WTC11 (cell line): Measurements from ENCODE around the gene ELFN1. TPM values are rescaled to one million over a fixed set of nuclear protein-coding genes. Genes with fewer than 3 reads are reported as not detected.

Experiments
- ATAC-seq: fragments of 200-7000 bp; cut with Tn5 transposase; 2 replicates; pipeline ENCODE4 v1.10.0; 2021; ENCODE audit warnings: mild to moderate bottlenecking, moderate library complexity
- Bru-seq: library from RNA; stranded (reverse); fragments of 400-500 nt; gene quantifications from one replicate; lab custom pipeline; 2021; lab: Mats Ljungman, UMichigan
- CTCF ChIA-PET: fragments of 300-600 bp; sonication (Branson Sonifier 250); formaldehyde crosslinking; loops from one replicate; lab custom pipeline; 2021; ENCODE audit warnings: antibody characterized with exemption; lab: Charles Lee
- POLR2A ChIA-PET: fragments of 350-600 bp; sonication (Branson Sonifier 250); formaldehyde crosslinking; loops from one replicate; lab custom pipeline; 2021; ENCODE audit warnings: antibody characterized with exemption; lab: Charles Lee
- DNase-seq: peaks from one replicate; pipeline ENCODE4 v3.0.0; 2021; ENCODE audit warnings: low spot score
- H3K27ac Mint-ChIP-seq: 2 replicates; pipeline ENCODE4 v1.8.0; 2021; ENCODE audit warnings: mixed read lengths
- H3K27me3 Mint-ChIP-seq: 2 replicates; pipeline ENCODE4 v1.8.0; 2021; ENCODE audit warnings: low read depth, mild to moderate bottlenecking, moderate library complexity, mixed read lengths
- H3K36me3 Mint-ChIP-seq: 2 replicates; pipeline ENCODE4 v1.8.0; 2021; ENCODE audit warnings: mixed read lengths
- H3K4me1 Mint-ChIP-seq: 2 replicates; pipeline ENCODE4 v1.8.0; 2022; ENCODE audit warnings: mixed read lengths
- H3K4me3 Mint-ChIP-seq: 2 replicates; pipeline ENCODE4 v1.8.0; 2021; ENCODE audit warnings: mild to moderate bottlenecking, moderate library complexity, mixed read lengths
- H3K9me3 Mint-ChIP-seq: 2 replicates; pipeline ENCODE4 v1.8.0; 2021; ENCODE audit warnings: mixed read lengths
- ATF2 ChIP-seq: sonication (generic); formaldehyde crosslinking; IDR thresholded peaks from 2 replicates; pipeline ENCODE4 v1.8.1; 2022; ENCODE audit warnings: low read depth, missing genetic modification reagents, borderline replicate concordance
- CBFB ChIP-seq: sonication (generic); formaldehyde crosslinking; IDR thresholded peaks from 2 replicates; pipeline ENCODE4 v1.8.1; 2022; ENCODE audit warnings: mild to moderate bottlenecking, low read depth, missing genetic modification reagents
- CDX4 ChIP-seq: fragments of 250-450 bp; sonication (Bioruptor Pico); IDR thresholded peaks from 2 replicates; pipeline ENCODE4 v1.9.0; 2021; ENCODE audit warnings: moderate library complexity, mild to moderate bottlenecking, inconsistent platforms, borderline replicate concordance
- ETV6 ChIP-seq: sonication (generic); formaldehyde crosslinking; IDR thresholded peaks from 2 replicates; pipeline ENCODE4 v1.8.1; 2022; ENCODE audit warnings: mild to moderate bottlenecking, missing genetic modification reagents
- FOXK1 ChIP-seq: sonication (generic); formaldehyde crosslinking; IDR thresholded peaks from 2 replicates; pipeline ENCODE4 v1.8.0; 2022; ENCODE audit warnings: mild to moderate bottlenecking, moderate library complexity, missing genetic modification reagents
- FOXP1 ChIP-seq: sonication (generic); formaldehyde crosslinking; IDR thresholded peaks from 2 replicates; pipeline ENCODE4 v1.8.0; 2022; ENCODE audit warnings: missing genetic modification reagents, mild to moderate bottlenecking, moderate library complexity, borderline replicate concordance
- MYBL2 ChIP-seq: sonication (generic); formaldehyde crosslinking; IDR thresholded peaks from 2 replicates; pipeline ENCODE4 v1.8.1; 2023; ENCODE audit warnings: mild to moderate bottlenecking, moderate library complexity, missing genetic modification reagents
- NFATC4 ChIP-seq: fragments of 250-450 bp; sonication (Bioruptor Pico); IDR thresholded peaks from 2 replicates; pipeline ENCODE4 v1.9.0; 2021; ENCODE audit warnings: mild to moderate bottlenecking
- NFE2L1 ChIP-seq: sonication (generic); formaldehyde crosslinking; IDR thresholded peaks from 2 replicates; pipeline ENCODE4 v1.8.1; 2023; ENCODE audit warnings: missing genetic modification reagents
- NR3C1 ChIP-seq: sonication (generic); formaldehyde crosslinking; conservative IDR thresholded peaks from 2 replicates; pipeline ENCODE4 v1.8.1; 2023; ENCODE audit warnings: low read depth, mild to moderate bottlenecking, missing genetic modification reagents
- OVOL2 ChIP-seq: fragments of 250-450 bp; sonication (Bioruptor Pico); IDR thresholded peaks from 2 replicates; pipeline ENCODE4 v1.9.0; 2021; ENCODE audit warnings: mild to moderate bottlenecking, borderline replicate concordance
- PRDM15 ChIP-seq: sonication (generic); formaldehyde crosslinking; IDR thresholded peaks from 2 replicates; pipeline ENCODE4 v1.8.0; 2022; ENCODE audit warnings: missing genetic modification reagents
- PRRX2 ChIP-seq: fragments of 250-450 bp; sonication (Bioruptor Pico); IDR thresholded peaks from 2 replicates; pipeline ENCODE4 v1.8.0; 2021; ENCODE audit warnings: mild to moderate bottlenecking
- TEAD4 ChIP-seq: sonication (generic); formaldehyde crosslinking; IDR thresholded peaks from 2 replicates; pipeline ENCODE4 v1.8.0; 2022; ENCODE audit warnings: mild to moderate bottlenecking, missing genetic modification reagents
- TP53 ChIP-seq: sonication (generic); formaldehyde crosslinking; IDR thresholded peaks from 2 replicates; pipeline ENCODE4 v1.8.1; 2023; ENCODE audit warnings: mild to moderate bottlenecking, missing genetic modification reagents
- USF2 ChIP-seq: sonication (generic); formaldehyde crosslinking; IDR thresholded peaks from 2 replicates; pipeline ENCODE4 v1.8.1; 2023; ENCODE audit warnings: mild to moderate bottlenecking, missing genetic modification reagents, moderate library complexity
- ZBTB21 ChIP-seq: sonication (generic); formaldehyde crosslinking; IDR thresholded peaks from 2 replicates; pipeline ENCODE4 v1.8.1; 2023; ENCODE audit warnings: mild to moderate bottlenecking, missing genetic modification reagents, borderline replicate concordance
- ZNF263 ChIP-seq: sonication (generic); formaldehyde crosslinking; IDR thresholded peaks from 2 replicates; pipeline ENCODE4 v1.8.1; 2022; ENCODE audit warnings: low read depth, mild to moderate bottlenecking, moderate library complexity, missing genetic modification reagents
- ZNF416 ChIP-seq: fragments of 250-450 bp; sonication (Bioruptor Pico); IDR thresholded peaks from 2 replicates; pipeline ENCODE4 v1.9.0; 2021; ENCODE audit warnings: mild to moderate bottlenecking, inconsistent platforms
- ZNF423 ChIP-seq: fragments of 250-450 bp; sonication (Bioruptor Pico); IDR thresholded peaks from 2 replicates; pipeline ENCODE4 v2.1.2; 2022; ENCODE audit warnings: mild to moderate bottlenecking, moderate library complexity
- ZNF532 ChIP-seq: fragments of 250-450 bp; sonication (Bioruptor Pico); IDR thresholded peaks from 2 replicates; pipeline ENCODE4 v1.9.0; 2021; ENCODE audit warnings: mild to moderate bottlenecking, borderline replicate concordance
- ZNF671 ChIP-seq: fragments of 250-450 bp; sonication (Bioruptor Pico); IDR thresholded peaks from 2 replicates; pipeline ENCODE4 v1.8.0; 2021; ENCODE audit warnings: mild to moderate bottlenecking
- long read RNA-seq, 3 experiments: library from RNA in 1 of 3; library from capped mRNA in 1 of 3; library from polyadenylated mRNA in 1 of 3; unstranded in 2 of 3; stranded (forward) in 1 of 3; transcript quantifications; one replicate each; pipeline ENCODE4 v2.0.0, GENCODE V29; 2021
- total RNA-seq: library from RNA; stranded (reverse); gene quantifications from 3 replicates; pipeline ENCODE4 v1.2.3, GENCODE V29; 2021

The ELFN1 gene
- total RNA-seq (4.1 to 4.6 TPM (median 4.4 TPM) in 3 replicates), Bru-seq, nascent RNA (percentile 29 among the genes with signal in this experiment)
- long read RNA-seq, experiment 1, partial matches to known transcripts, result 0 of 5 reads
- long read RNA-seq, experiment 1, other reads (novel, unspliced or antisense), result 5 of 5 reads
- long read RNA-seq, experiment 2, partial matches to known transcripts, result 5 of 5 reads
- long read RNA-seq, experiment 2, other reads (novel, unspliced or antisense), result 0 of 5 reads
- long read RNA-seq, experiment 3, result 0 reads

GRCh38 chr7:1669954-1670893 lies at the start of gene ELFN1:
Gene ELFN1, plus strand, starts transcription at chr7:1670277. Its CDS starts 74,320 bp downstream, at chr7:1744597.
- ChIA-PET POLR2A (interaction anchor here (0.6 kb wide), 1 partner anchor 170 kb away, joined by 4 read pairs; no protein-coding TSS in a partner anchor), CTCF (interaction anchor here (0.9 to 1.0 kb wide), 2 partner anchors 88 to 451 kb away, joined by 3 read pairs; no protein-coding TSS in a partner anchor)
- TF ChIP-seq PRRX2 (no peak), ZNF423 (peak; percentile 66; the same call in 1 of the 2 replicates), FOXK1 (CRISPR knock-in tag) (0 out of 2 replicates have a peak, but pooled peaks have one; percentile 34), USF2 (CRISPR knock-in tag) (peak; percentile 8; the same call in 1 of the 2 replicates)
- DNase-seq, result peak; percentile 81
- Mint-ChIP-seq H3K27ac (no peak within 1 kb of the TSS), H3K9me3 (no peaks in the 10 kb centered on the region), H3K36me3 (no peaks in the 10 kb centered on the region), H3K4me3 (peak within 1 kb of the TSS; percentile 62), H3K27me3 (peaks cover 57% of the 10 kb centered on the region), H3K4me1 (peaks cover 8% of the 10 kb centered on the region; the same call in 1 of the 2 replicates)
- peak; percentile 62 for ATAC-seq

- Mint-ChIP-seq H3K9me3 (peaks cover 11% of the 10 kb centered on the region), H3K4me3 (no peak overlapping the region), H3K27ac (no peak overlapping the region), H3K4me1 (no peaks in the 10 kb centered on the region), H3K27me3 (no peaks in the 10 kb centered on the region), H3K36me3 (no peaks in the 10 kb centered on the region)
- ChIA-PET CTCF (no interaction called here), POLR2A (no interaction called here)
- ATAC-seq, result no peak
- DNase-seq, result no peak
- TF ChIP-seq ZNF532 (CRISPR knock-in tag), result no peak
- no peak for TF ChIP-seq ZNF416 (CRISPR knock-in tag)
- no peak for TF ChIP-seq TP53 (CRISPR knock-in tag)
- no peak for TF ChIP-seq CDX4 (CRISPR knock-in tag)
- TF ChIP-seq ETV6 (CRISPR knock-in tag), result no peak
- no peak for TF ChIP-seq NFATC4
- no peak for TF ChIP-seq NR3C1 (CRISPR knock-in tag)
- TF ChIP-seq FOXP1, result no peak
- TF ChIP-seq MYBL2 (CRISPR knock-in tag), result no peak
- no peak for TF ChIP-seq ATF2 (CRISPR knock-in tag)
- no peak for TF ChIP-seq OVOL2
- TF ChIP-seq PRDM15 (CRISPR knock-in tag), result no peak
- TF ChIP-seq NFE2L1 (CRISPR knock-in tag), result no peak
- no peak for TF ChIP-seq ZNF671
- TF ChIP-seq ZBTB21, result no peak
- TF ChIP-seq TEAD4, result no peak
- TF ChIP-seq ZNF263 (CRISPR knock-in tag), result no peak
- no peak for TF ChIP-seq CBFB
Observed at GRCh38 chr7:1620835-1621234, 49.2 kb upstream of the ELFN1 start.
